PC-3 (cell line): ENCODE measurements around the gene TBC1D2B. TPM values are rescaled to one million over a fixed set of nuclear protein-coding genes. Genes with fewer than 3 reads are reported as not detected.
A peak's percentile ranks its signal among the peaks of the same experiment; 100 is the strongest.

Source experiments
- ATAC-seq: fragments of 200-7000 bp; cut with Tn5 transposase; 2 replicates; pipeline ENCODE4 v1.9.1; 2020; ENCODE audit warnings: mild to moderate bottlenecking, moderate library complexity
- BruUV-seq: library from RNA; stranded (reverse); fragments of 400-500 nt; replicated peaks from 2 replicates; lab custom pipeline; 2021; lab: Mats Ljungman, UMichigan
- CTCF ChIA-PET: fragments of 300-600 bp; sonication (Branson Sonifier 250); formaldehyde crosslinking; loops from one replicate; lab custom pipeline; 2022; ENCODE audit warnings: antibody characterized with exemption; lab: Charles Lee
- POLR2A ChIA-PET: fragments of 300-600 bp; sonication (Branson Sonifier 250); formaldehyde crosslinking; loops from one replicate; lab custom pipeline; 2022; ENCODE audit warnings: antibody characterized with exemption; ENCODE audit not compliant: unreplicated experiment; lab: Charles Lee
- DNase-seq: peaks from one replicate; pipeline ENCODE4 v3.0.0-alpha.2; 2015
- H2AFZ ChIP-seq: fragments of 300-600 bp; sonication (generic); 2 replicates; pipeline ENCODE4 v1.6.0; 2016; ENCODE audit warnings: antibody characterized with exemption, low read length
- H3F3A ChIP-seq: fragments of 300-600 bp; sonication (generic); one replicate; pipeline ENCODE4 v1.6.0; 2017; ENCODE audit warnings: antibody characterized with exemption, low read length, control low read depth, mild to moderate bottlenecking; ENCODE audit not compliant: unreplicated experiment
- H3K27ac ChIP-seq: fragments of 300-600 bp; sonication (generic); 2 replicates; pipeline ENCODE4 v1.5.1; 2016; ENCODE audit warnings: mild to moderate bottlenecking, low read length
- H3K27me3 ChIP-seq: fragments of 300-600 bp; sonication (generic); 2 replicates; pipeline ENCODE4 v1.6.1; 2016; ENCODE audit warnings: low read length, mixed read lengths
- H3K36me3 ChIP-seq: fragments of 300-600 bp; sonication (generic); 2 replicates; pipeline ENCODE4 v1.6.1; 2016; ENCODE audit warnings: low read depth, mixed run types, low read length, mixed read lengths
- H3K4me1 ChIP-seq: fragments of 300-600 bp; sonication (generic); 2 replicates; pipeline ENCODE4 v1.5.1; 2016; ENCODE audit warnings: low read length; ENCODE audit not compliant: insufficient read depth
- H3K4me2 ChIP-seq: fragments of 300-600 bp; sonication (generic); 2 replicates; pipeline ENCODE4 v1.6.0; 2016; ENCODE audit warnings: low read length
- H3K4me3 ChIP-seq: fragments of 300-600 bp; sonication (generic); 2 replicates; pipeline ENCODE4 v1.5.1; 2016; ENCODE audit warnings: mild to moderate bottlenecking, low read length, mixed read lengths
- H3K79me2 ChIP-seq: fragments of 300-600 bp; sonication (generic); 2 replicates; pipeline ENCODE4 v1.6.1; 2017; ENCODE audit warnings: low read length, mixed read lengths
- H3K9ac ChIP-seq: fragments of 300-600 bp; sonication (generic); 2 replicates; pipeline ENCODE4 v1.6.0; 2016; ENCODE audit warnings: mild to moderate bottlenecking, low read length
- H3K9me2 ChIP-seq: fragments of 300-600 bp; sonication (generic); replicated peaks from 2 replicates; pipeline ENCODE4 v1.6.1; 2016; ENCODE audit warnings: mixed run types, low read length, mixed read lengths
- H3K9me3 ChIP-seq: fragments of 300-600 bp; sonication (generic); 2 replicates; pipeline ENCODE4 v1.6.1; 2016; ENCODE audit warnings: low read length, mixed read lengths
- H4K20me1 ChIP-seq: fragments of 300-600 bp; sonication (generic); 2 replicates; pipeline ENCODE4 v1.6.1; 2016; ENCODE audit warnings: low read length, mixed read lengths
- CTCF ChIP-seq: fragments of 300-600 bp; sonication (generic); conservative IDR thresholded peaks from 2 replicates; pipeline ENCODE4 v1.5.1; 2017; ENCODE audit warnings: antibody characterized with exemption, low read depth, mild to moderate bottlenecking, low read length
- EZH2 ChIP-seq: fragments of 300-600 bp; sonication (generic); IDR thresholded peaks from one replicate; pipeline ENCODE4 v1.6.1; 2017; ENCODE audit warnings: antibody characterized with exemption, mild to moderate bottlenecking, low read length; ENCODE audit not compliant: unreplicated experiment
- EZH2phosphoT487 ChIP-seq: fragments of 300-600 bp; sonication (generic); IDR thresholded peaks from 2 replicates; pipeline ENCODE4 v1.6.1; 2018; ENCODE audit warnings: mild to moderate bottlenecking, antibody characterized with exemption, low read length, borderline replicate concordance
- intact Hi-C: fragments of 100-400 bp; cut with micrococcal nuclease; formaldehyde crosslinking; loops from 2 replicates; pipeline ENCODE4 v1.9.0; 2023
- total RNA-seq: library from RNA; depleted of rRNA; stranded (reverse); fragments of >200 nt; gene quantifications from 2 replicates; pipeline ENCODE4 v1.2.3, GENCODE V29; 2014

The TBC1D2B gene
- total RNA-seq, 1 experiment from 2014 or later = 19.0 TPM

- intact Hi-C loops = no loop called here
- H4K20me1 ChIP-seq = no peaks in the 10 kb centered on the region
- no TSS peak for BruUV-seq
- POLR2A ChIA-PET = no interaction called here
- ATAC-seq = peak; percentile 56
- H2AFZ ChIP-seq = no peak overlapping the region
- H3K79me2 ChIP-seq = peaks cover 30% of the 10 kb centered on the region
- H3K9me3 ChIP-seq = no peaks in the 10 kb centered on the region
- H3K9ac ChIP-seq = no peak overlapping the region
- peak; percentile 43 for DNase-seq
- H3K27ac ChIP-seq = no peak overlapping the region
- H3F3A ChIP-seq = no peaks in the 10 kb centered on the region
- no peak overlapping the region for H3K4me3 ChIP-seq
- no peaks in the 10 kb centered on the region for H3K9me2 ChIP-seq
- CTCF ChIA-PET = interaction anchor here (0.6 kb wide), 1 partner anchor 16 kb away, joined by 3 read pairs; no protein-coding TSS in a partner anchor
- TF ChIP-seq EZH2phosphoT487 (no peak), CTCF (no peak)
- no peaks in the 10 kb centered on the region for H3K27me3 ChIP-seq
- H3K36me3 ChIP-seq = peaks cover 7% of the 10 kb centered on the region; the same call in 1 of the 2 replicates
- peaks cover 20% of the 10 kb centered on the region for H3K4me1 ChIP-seq
- no peak overlapping the region for H3K4me2 ChIP-seq
Measured at GRCh38 chr15:78052001-78052401, 25.5 kb downstream of the TBC1D2B start.

- Histone ChIP-seq H3K4me1 (peaks cover 16% of the 10 kb centered on the region), H3K27ac (no peak overlapping the region), H3K27me3 (no peaks in the 10 kb centered on the region), H4K20me1 (no peaks in the 10 kb centered on the region), H3K9me3 (no peaks in the 10 kb centered on the region), H2AFZ (no peak overlapping the region), H3F3A (no peaks in the 10 kb centered on the region), H3K9me2 (no peaks in the 10 kb centered on the region), H3K36me3 (peaks cover 7% of the 10 kb centered on the region; the same call in 1 of the 2 replicates), H3K4me3 (no peak overlapping the region), H3K4me2 (no peak overlapping the region), H3K79me2 (peaks cover 26% of the 10 kb centered on the region), H3K9ac (no peak overlapping the region)
- intact Hi-C loops = no loop called here
- ChIA-PET CTCF (interaction anchor here (0.6 kb wide), 1 partner anchor 16 kb away, joined by 3 read pairs; no protein-coding TSS in a partner anchor), POLR2A (no interaction called here)
- TF ChIP-seq EZH2phosphoT487 (no peak), CTCF (no peak), EZH2 (no peak)
- DNase-seq (no peak), ATAC-seq (no peak)
- no TSS peak for BruUV-seq
Measured at GRCh38 chr15:78051596-78051995, 25.9 kb downstream of the TBC1D2B start.

GRCh38 chr15:78050826-78051225, 26.7 kb downstream of the TBC1D2B start:
- CTCF ChIA-PET = no interaction called here

More at GRCh38 chr15:78050826-78051225, 26.7 kb downstream of the TBC1D2B start:
- Histone ChIP-seq H3K4me1 (peaks cover 8% of the 10 kb centered on the region), H3F3A (no peaks in the 10 kb centered on the region), H2AFZ (no peak overlapping the region), H4K20me1 (no peaks in the 10 kb centered on the region), H3K27ac (no peak overlapping the region), H3K9me2 (no peaks in the 10 kb centered on the region), H3K9ac (no peak overlapping the region), H3K79me2 (peaks cover 18% of the 10 kb centered on the region), H3K4me3 (no peak overlapping the region), H3K36me3 (peaks cover 7% of the 10 kb centered on the region; the same call in 1 of the 2 replicates), H3K27me3 (no peaks in the 10 kb centered on the region), H3K4me2 (no peak overlapping the region), H3K9me3 (no peaks in the 10 kb centered on the region)
- no peak for DNase-seq
- BruUV-seq = no TSS peak
- no peak for ATAC-seq
- TF ChIP-seq EZH2phosphoT487 = no peak
- no peak for TF ChIP-seq CTCF
- intact Hi-C loops = no loop called here
- POLR2A ChIA-PET = no interaction called here
